ENCODE data around the gene STXBP1.
A peak's percentile ranks its signal among the peaks of the same experiment; 100 is the strongest.

Gene STXBP1

DNA sequence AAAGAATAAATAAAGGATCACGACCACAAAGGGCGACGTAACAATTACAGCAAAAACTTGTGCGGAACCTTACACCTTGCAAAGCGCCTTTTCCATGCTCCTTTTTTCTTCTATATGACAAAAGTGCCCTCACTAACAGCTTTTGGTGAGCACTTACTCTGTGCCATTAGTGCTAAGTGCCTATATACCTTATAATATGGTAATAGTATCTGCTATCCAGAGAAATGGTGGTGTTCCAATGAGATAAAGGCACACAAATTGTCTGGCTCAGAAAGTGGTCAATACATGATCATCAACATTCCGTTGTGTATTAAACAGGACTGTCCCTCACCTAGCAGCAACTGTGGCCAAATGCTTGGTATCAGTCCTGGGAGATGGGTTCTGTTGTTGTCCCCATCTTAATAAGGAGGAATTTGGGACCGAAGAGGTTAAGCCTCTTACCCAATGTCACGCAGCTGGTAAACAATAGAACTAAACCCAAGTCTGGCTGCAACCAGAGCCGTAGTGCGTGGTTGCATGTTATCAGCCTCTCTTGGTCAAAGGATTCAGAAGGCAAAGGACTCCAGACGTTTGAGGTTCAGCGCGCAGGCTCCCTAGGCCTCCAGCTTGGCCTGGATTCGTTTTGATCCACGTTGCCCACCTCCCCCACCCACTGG lies 123.6 kb downstream of the STXBP1 start:
- H3K27ac ChIP-seq = no peak overlapping the region
- TF ChIP-seq POLR2AphosphoS5 (IDR thresholded peaks at IDR 0.05; ENCODE audit: borderline replicate concordance, low read depth, low read length) (no peak), FOXP2 (optimal IDR thresholded peaks at IDR 0.05; ENCODE audit: control extremely low read depth, extremely low read length, insufficient read depth) (no peak), EZH2 (IDR thresholded peaks at IDR 0.05) (no peak)
- H3K36me3 ChIP-seq (ENCODE audit: insufficient read depth, low read length) = no peaks in the 10 kb centered on the region
- no peaks in the 10 kb centered on the region for H3K9me3 ChIP-seq (ENCODE audit: low read depth, low read length)
- 0 out of 2 replicates have a peak overlapping the region, but pooled peaks have one; percentile 20 for H3K4me3 ChIP-seq
- DNase-seq (ENCODE audit: low read depth, low spot score) = no peak
- H3K9ac ChIP-seq (ENCODE audit: insufficient read length) = no peak overlapping the region

DNA sequence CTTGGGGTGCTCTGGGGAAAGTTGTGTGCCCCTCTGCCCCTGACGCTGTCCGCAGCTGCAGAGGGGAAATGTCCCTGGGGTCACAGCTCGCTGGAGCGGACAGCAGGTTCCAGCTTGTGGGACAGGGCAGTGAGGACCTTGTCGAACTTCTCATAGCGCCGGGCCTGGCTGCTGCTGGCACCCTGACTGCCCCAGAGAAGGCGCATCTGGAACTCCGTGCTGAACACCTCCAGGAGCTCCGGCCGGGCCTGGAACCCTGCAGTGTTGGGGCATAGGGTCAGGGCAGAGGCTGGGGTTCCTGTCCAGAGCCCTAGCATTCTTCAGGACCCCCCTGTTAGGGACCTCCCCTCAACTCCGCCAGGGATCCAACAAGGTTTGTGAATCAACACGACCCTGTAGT lies 126.6 kb downstream of the STXBP1 start:
- no peak overlapping the region for H3K27ac ChIP-seq
- DNase-seq (ENCODE audit: low read depth, low spot score) = no peak
- no peak overlapping the region for H3K4me3 ChIP-seq
- TF ChIP-seq FOXP2 (optimal IDR thresholded peaks at IDR 0.05; ENCODE audit: control extremely low read depth, extremely low read length, insufficient read depth) = no peak
- TF ChIP-seq POLR2AphosphoS5 (IDR thresholded peaks at IDR 0.05; ENCODE audit: borderline replicate concordance, low read depth, low read length) = no peak
- TF ChIP-seq EZH2 (IDR thresholded peaks at IDR 0.05) = no peak
- no peak overlapping the region for H3K9ac ChIP-seq (ENCODE audit: insufficient read length)
- no peaks in the 10 kb centered on the region for H3K9me3 ChIP-seq (ENCODE audit: low read depth, low read length)
- H3K36me3 ChIP-seq (ENCODE audit: insufficient read depth, low read length) = no peaks in the 10 kb centered on the region

GRCh38 chr9:127739614-127740330 lies 127.7 kb downstream of the STXBP1 start:
- H3K27ac ChIP-seq = no peak overlapping the region
- no peaks in the 10 kb centered on the region for H3K9me3 ChIP-seq (ENCODE audit: low read depth, low read length)
- H3K4me3 ChIP-seq = no peak overlapping the region
- no peak overlapping the region for H3K9ac ChIP-seq (ENCODE audit: insufficient read length)
- no peak for TF ChIP-seq EZH2 (IDR thresholded peaks at IDR 0.05)
- TF ChIP-seq FOXP2 (optimal IDR thresholded peaks at IDR 0.05; ENCODE audit: control extremely low read depth, extremely low read length, insufficient read depth) = no peak
- TF ChIP-seq POLR2AphosphoS5 (IDR thresholded peaks at IDR 0.05; ENCODE audit: borderline replicate concordance, low read depth, low read length) = no peak
- no peak for DNase-seq (ENCODE audit: low read depth, low spot score)
- no peaks in the 10 kb centered on the region for H3K36me3 ChIP-seq (ENCODE audit: insufficient read depth, low read length)

DNA sequence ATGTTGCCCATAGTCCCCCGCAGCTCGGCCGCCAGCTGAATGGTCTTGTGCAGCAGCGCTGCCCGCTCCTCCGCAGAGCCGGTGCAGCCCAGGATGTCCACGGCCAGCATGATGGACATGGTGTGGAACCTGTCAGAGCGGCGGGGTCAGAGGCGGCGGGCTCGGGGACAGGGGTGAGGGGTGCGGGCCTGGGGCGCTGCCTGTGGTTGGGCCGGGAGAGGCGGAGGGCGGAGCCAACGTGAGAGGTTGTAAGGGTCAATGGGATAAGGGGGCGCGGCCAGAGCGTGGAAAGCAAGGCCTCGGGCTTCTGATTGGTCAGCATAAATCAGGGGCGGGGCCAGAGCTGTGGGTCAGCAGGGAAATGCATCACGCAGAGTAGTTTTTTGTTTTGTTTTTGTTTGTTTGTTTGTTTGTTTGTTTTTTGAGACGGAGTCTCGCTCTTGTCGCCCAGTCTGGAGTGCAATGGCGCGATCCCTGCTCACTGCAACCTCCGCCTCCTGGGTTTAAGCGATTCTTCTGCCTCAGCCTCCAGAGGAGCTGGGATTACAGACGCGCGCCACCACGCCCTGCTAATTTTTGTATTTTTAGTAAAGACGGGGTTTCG lies 129.9 kb downstream of the STXBP1 start:
- Histone ChIP-seq H3K9me3 (ENCODE audit: low read depth, low read length) (no peaks in the 10 kb centered on the region), H3K27ac (no peak overlapping the region), H3K9ac (ENCODE audit: insufficient read length) (no peak overlapping the region), H3K36me3 (ENCODE audit: insufficient read depth, low read length) (no peaks in the 10 kb centered on the region), H3K4me3 (no peak overlapping the region)
- no peak for DNase-seq (ENCODE audit: low read depth, low spot score)
- no peak for TF ChIP-seq EZH2 (IDR thresholded peaks at IDR 0.05)
- TF ChIP-seq POLR2AphosphoS5 (IDR thresholded peaks at IDR 0.05; ENCODE audit: borderline replicate concordance, low read depth, low read length) = no peak
